Uterus (tissue), 4 donors: Measurements from ENCODE around the gene LUZP2. TPM values are rescaled to one million over a fixed set of nuclear protein-coding genes. Genes with fewer than 3 reads are reported as not detected.

ENCODE experiments used
- DNase-seq, 2 donors: peaks; one replicate each; pipeline ENCODE4 v3.0.0-alpha.2; 2019 to 2020
- H3K27ac ChIP-seq, 2 donors: fragments of 200-600 bp; sonication (generic); 1 replicate in 1 of 2; 2 replicates in 1 of 2; pipeline ENCODE4 v1.5.1; 2016 to 2018
- H3K27me3 ChIP-seq, 2 donors: fragments of 200-600 bp; sonication (generic); one replicate each; pipeline ENCODE4 v1.5.1; 2018 to 2019; ENCODE audit warnings: control low read depth in 1 of 2
- H3K36me3 ChIP-seq, 2 donors: fragments of 200-600 bp; sonication (generic); one replicate each; pipeline ENCODE4 v1.5.1; 2019; ENCODE audit warnings: control low read depth in 1 of 2
- H3K4me1 ChIP-seq, 2 donors: fragments of 200-600 bp; sonication (generic); one replicate each; pipeline ENCODE4 v1.5.1; 2018 to 2019; ENCODE audit warnings: control low read depth in 1 of 2
- H3K4me3 ChIP-seq, 2 donors: fragments of 200-600 bp; sonication (generic); 1 replicate in 1 of 2; 2 replicates in 1 of 2; pipeline ENCODE4 v1.5.1; 2018 to 2019; ENCODE audit warnings: mild to moderate bottlenecking in 1 of 2
- H3K9me3 ChIP-seq, 2 donors: fragments of 200-600 bp; sonication (generic); one replicate each; pipeline ENCODE4 v1.5.1; 2019; ENCODE audit warnings: control low read depth in 1 of 2
- CTCF ChIP-seq, 4 experiments: fragments of 200-600 bp in 2 of 4; fragments of 450-650 bp in 2 of 4; sonication (generic) in 2 of 4; IDR thresholded peaks; one replicate each; pipeline ENCODE4 v1.5.1; 2016 to 2019; ENCODE audit warnings: antibody characterized with exemption in 4 of 4, mild to moderate bottlenecking in 2 of 4, moderate library complexity in 1 of 4
- POLR2A ChIP-seq, 2 donors: fragments of 450-650 bp; IDR thresholded peaks; one replicate each; pipeline ENCODE4 v1.6.1; 2016; ENCODE audit warnings: antibody characterized with exemption in 2 of 2, mild to moderate bottlenecking in 1 of 2, moderate library complexity in 1 of 2
- intact Hi-C: fragments of 100-400 bp; cut with DNase I; formaldehyde crosslinking; loops from one replicate; pipeline ENCODE4 v1.15.1; 2023; ENCODE audit warnings: low total_unique reads
- total RNA-seq, 4 donors: library from RNA; depleted of rRNA in 3 of 4; stranded (reverse); fragments of >200 nt in 3 of 4; gene quantifications; one replicate each; pipeline versions ENCODE4 v1.1.0 to v1.2.4, GENCODE V29; 2014 to 2023
- donor health status: DM: yes; HTN: yes; CAD: no.

The LUZP2 gene
- total RNA-seq, 4 donors from 2014 or later: 0.24 to 13.8 TPM; not detected in 2

DNA sequence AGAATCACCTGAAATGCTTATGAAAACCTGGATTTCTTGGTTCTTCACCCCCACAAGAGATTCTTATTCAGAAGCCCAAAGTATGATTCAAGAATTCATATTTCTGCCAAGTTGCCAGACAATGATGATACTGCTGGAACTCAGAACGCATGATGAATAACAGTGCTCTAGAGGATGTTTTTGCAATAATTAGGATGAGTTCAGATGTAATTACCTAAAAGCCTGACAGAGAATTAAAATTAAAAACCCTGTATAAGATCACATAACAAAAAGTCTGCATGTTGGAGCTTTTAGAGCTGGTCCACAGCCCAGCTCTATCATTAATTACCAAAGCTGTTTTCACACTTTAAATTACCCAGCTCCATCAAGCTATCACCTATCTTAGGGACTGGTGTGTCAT is 211.8 kb downstream of the LUZP2 start:
- TF ChIP-seq POLR2A (IDR thresholded peaks at IDR 0.05) (no peak), CTCF (IDR thresholded peaks at IDR 0.05) (no peak)
- Histone ChIP-seq H3K27me3 (no peaks in the 10 kb centered on the region), H3K4me3 (no peak overlapping the region), H3K27ac (no peak overlapping the region), H3K36me3 (no peaks in the 10 kb centered on the region), H3K4me1 (no peaks in the 10 kb centered on the region), H3K9me3 (no peaks in the 10 kb centered on the region)
- no peak for DNase-seq
- intact Hi-C loops: no loop called here

- H3K27me3 ChIP-seq: no peaks in the 10 kb centered on the region
- no peak overlapping the region for H3K27ac ChIP-seq
- H3K36me3 ChIP-seq: no peaks in the 10 kb centered on the region
- no peak overlapping the region for H3K4me3 ChIP-seq
- no peak for DNase-seq
- TF ChIP-seq POLR2A (IDR thresholded peaks at IDR 0.05): no peak
- TF ChIP-seq CTCF (IDR thresholded peaks at IDR 0.05): no peak
- no peaks in the 10 kb centered on the region for H3K9me3 ChIP-seq
- intact Hi-C loops: no loop called here
- no peaks in the 10 kb centered on the region for H3K4me1 ChIP-seq
Measured at GRCh38 chr11:24709928-24710565, 213.2 kb downstream of the LUZP2 start.

DNA sequence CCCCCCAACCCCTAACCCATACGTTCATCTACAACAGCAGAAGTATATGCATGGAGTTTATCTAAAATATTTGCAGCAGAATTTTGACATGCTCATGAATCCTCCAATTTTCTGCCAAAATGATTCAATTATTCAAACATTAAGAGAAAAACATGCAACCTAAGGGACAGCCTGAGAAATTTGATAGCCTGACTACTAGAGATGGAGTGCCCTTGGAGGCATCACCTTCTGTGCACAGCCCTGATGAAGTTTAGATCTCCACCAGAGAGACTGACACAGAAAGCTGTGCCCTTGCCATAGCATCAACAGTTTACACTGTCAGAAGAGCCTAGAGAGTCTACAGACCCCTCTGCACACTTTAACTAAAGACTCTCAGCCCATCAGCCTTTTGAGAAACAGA is 217.7 kb downstream of the LUZP2 start:
- no peak for DNase-seq
- Histone ChIP-seq H3K4me3 (no peak overlapping the region), H3K27ac (no peak overlapping the region), H3K9me3 (no peaks in the 10 kb centered on the region), H3K36me3 (no peaks in the 10 kb centered on the region), H3K27me3 (no peaks in the 10 kb centered on the region), H3K4me1 (no peaks in the 10 kb centered on the region)
- intact Hi-C loops: no loop called here
- TF ChIP-seq CTCF (IDR thresholded peaks at IDR 0.05): no peak
- TF ChIP-seq POLR2A (IDR thresholded peaks at IDR 0.05): no peak

DNA sequence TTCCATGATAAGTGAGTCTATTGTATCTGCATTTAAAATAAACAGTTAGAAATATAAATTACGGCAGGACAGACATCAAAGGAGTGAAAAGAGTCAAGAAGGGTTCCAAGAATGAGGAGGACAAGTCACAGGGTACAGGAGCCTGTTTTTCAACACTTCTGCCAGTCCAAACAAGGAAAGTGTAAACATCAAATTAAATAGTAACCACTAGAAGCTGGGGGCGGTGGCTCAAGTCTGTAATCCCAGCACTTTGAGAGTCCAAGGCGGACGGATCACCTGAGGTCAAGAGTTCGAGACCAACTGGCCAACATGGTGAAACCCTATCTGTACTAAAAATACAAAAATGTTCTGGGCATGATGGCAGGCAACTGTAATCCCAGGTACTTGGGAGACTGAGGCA is 219.6 kb downstream of the LUZP2 start:
- H3K27ac ChIP-seq: no peak overlapping the region
- H3K4me1 ChIP-seq: no peaks in the 10 kb centered on the region
- no peak for DNase-seq
- TF ChIP-seq POLR2A (IDR thresholded peaks at IDR 0.05): no peak
- no peak for TF ChIP-seq CTCF (IDR thresholded peaks at IDR 0.05)
- H3K4me3 ChIP-seq: no peak overlapping the region
- no peaks in the 10 kb centered on the region for H3K27me3 ChIP-seq
- no peaks in the 10 kb centered on the region for H3K36me3 ChIP-seq
- intact Hi-C loops: no loop called here
- no peaks in the 10 kb centered on the region for H3K9me3 ChIP-seq

DNA sequence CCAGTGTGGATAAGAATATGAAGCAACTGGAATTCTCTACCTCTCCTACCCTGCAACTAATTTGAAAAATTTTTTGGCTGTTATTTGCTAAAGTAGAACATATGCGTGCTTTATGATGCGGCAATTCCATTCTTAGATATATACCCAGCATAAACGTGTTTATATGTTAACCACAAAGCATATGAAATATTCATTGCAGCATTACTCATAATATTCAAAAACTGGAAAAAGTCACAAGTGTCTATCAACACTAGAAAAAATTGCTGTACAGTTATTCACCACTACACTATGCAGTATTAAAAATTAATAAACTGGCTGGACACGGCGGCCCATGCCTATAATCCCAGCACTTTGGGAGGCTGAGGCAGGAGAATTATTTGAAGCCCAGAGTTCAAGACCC is 226.4 kb downstream of the LUZP2 start:
- no peaks in the 10 kb centered on the region for H3K4me1 ChIP-seq
- no peak overlapping the region for H3K4me3 ChIP-seq
- no peaks in the 10 kb centered on the region for H3K36me3 ChIP-seq
- H3K9me3 ChIP-seq: no peaks in the 10 kb centered on the region
- H3K27me3 ChIP-seq: no peaks in the 10 kb centered on the region
- intact Hi-C loops: no loop called here
- no peak for TF ChIP-seq POLR2A (IDR thresholded peaks at IDR 0.05)
- TF ChIP-seq CTCF (IDR thresholded peaks at IDR 0.05): no peak
- no peak overlapping the region for H3K27ac ChIP-seq
- no peak for DNase-seq
